Left lobe of liver (tissue), 2 donors: ENCODE measurements around the gene CFAP221. TPM values are rescaled to one million over a fixed set of nuclear protein-coding genes. Genes with fewer than 3 reads are reported as not detected.

ENCODE experiments used
- ATAC-seq: fragments of 200-7000 bp; cut with Tn5 transposase; one replicate; pipeline ENCODE4 v1.9.1; 2020; ENCODE audit warnings: mild to moderate bottlenecking, moderate library complexity
- DNase-seq: peaks from one replicate; pipeline ENCODE4 v3.0.0-alpha.2; 2020; ENCODE audit warnings: low spot score
- total RNA-seq: library from RNA; stranded (reverse); gene quantifications from one replicate; pipeline ENCODE4 v1.2.1, GENCODE V29; 2021
- donor health status: DM: no; HTN: no; CAD: no; lungs with moderate emphysema.
- donor health status: DM: no; HTN: yes; CAD: no.

The CFAP221 gene
- total RNA-seq, 1 donor from 2014 or later: 1.2 TPM

DNA sequence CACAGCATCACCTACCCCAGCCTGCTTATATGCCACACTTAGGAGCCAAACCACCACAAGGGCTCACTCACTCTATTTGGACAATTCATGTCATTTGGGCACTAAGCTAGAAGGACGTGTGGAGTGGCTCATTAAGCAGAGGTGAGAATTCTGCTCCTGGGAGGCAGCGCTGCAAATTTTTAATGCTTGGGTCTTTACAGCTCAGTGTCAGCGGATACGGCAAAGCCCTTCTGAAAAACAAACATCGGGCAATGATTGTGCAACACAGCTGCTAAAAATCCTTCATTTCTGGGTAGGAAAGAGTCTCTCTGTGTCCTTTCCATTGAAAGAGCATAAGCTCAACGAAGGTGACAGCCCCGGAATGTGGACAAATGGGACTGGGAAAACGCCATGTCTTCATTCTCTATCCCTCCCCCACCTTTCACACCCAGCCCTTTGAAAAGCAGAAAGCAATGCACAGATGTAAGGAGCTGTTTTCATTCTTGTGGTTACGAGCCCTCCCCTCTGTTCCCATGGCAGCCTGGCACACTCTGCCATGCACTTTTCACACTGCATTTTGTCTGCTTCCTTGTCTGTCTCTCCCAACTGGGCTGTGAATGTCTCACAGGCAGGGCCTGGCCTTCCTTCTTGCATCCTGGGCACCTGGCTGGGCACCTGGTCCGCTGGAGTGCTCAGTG lies 150.7 kb downstream of the CFAP221 start:
- peak; percentile 50 for ATAC-seq
- DNase-seq: no peak

- DNase-seq: no peak
- no peak for ATAC-seq
Measured at GRCh38 chr2:119696005-119696404, 151.8 kb downstream of the CFAP221 start.

- ATAC-seq (no peak), DNase-seq (no peak)
Measured at GRCh38 chr2:119696494-119697030, 152.3 kb downstream of the CFAP221 start.

GRCh38 chr2:119697290-119698020 lies 153.2 kb downstream of the CFAP221 start:
- no peak for ATAC-seq
- no peak for DNase-seq

DNA sequence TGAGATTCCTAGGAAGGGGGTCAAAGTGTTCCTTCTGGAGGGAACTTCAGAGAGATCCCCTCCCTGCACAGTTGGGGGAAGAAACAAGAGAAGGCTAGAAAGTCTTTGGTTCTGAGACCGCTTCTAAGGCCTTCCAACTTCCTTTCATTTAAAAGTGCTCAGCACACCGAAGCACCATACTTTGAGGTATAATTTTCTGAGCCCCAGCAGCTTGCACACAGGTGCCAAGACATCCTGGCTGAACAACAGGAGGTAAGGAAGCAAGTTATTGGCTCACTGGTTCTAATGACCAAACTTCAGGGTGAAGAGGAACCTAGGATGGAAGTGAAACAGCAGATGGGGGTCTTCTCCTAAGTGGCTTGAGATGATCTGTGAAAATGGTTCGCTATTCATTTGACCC lies 154.0 kb downstream of the CFAP221 start:
- no peak for DNase-seq
- ATAC-seq: no peak

GRCh38 chr2:119699016-119699606 lies 154.9 kb downstream of the CFAP221 start:
- ATAC-seq (no peak), DNase-seq (no peak)

GRCh38 chr2:119700866-119701265 lies 156.6 kb downstream of the CFAP221 start:
- DNase-seq (no peak), ATAC-seq (no peak)

DNA sequence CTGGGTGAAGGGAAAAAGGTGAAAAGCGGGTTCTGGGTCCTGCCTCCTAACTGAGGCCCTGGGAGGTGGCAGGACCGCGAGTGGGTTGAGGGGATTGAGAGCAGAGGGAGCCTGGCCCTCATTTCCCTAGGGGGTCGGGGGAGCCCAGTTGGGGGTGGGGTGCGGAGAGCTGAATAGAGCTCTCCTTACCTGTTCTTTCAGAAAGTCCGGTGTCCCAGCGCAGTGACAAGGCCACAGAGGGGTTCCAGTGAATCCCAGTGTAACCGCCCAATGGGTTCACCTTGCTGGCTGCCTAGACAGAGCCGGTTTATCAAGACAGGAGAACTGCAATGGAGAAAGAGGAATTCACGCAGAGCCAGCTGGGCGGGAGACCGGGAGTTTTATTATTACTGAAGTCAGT lies 157.1 kb downstream of the CFAP221 start:
- DNase-seq (no peak), ATAC-seq (no peak)

DNA sequence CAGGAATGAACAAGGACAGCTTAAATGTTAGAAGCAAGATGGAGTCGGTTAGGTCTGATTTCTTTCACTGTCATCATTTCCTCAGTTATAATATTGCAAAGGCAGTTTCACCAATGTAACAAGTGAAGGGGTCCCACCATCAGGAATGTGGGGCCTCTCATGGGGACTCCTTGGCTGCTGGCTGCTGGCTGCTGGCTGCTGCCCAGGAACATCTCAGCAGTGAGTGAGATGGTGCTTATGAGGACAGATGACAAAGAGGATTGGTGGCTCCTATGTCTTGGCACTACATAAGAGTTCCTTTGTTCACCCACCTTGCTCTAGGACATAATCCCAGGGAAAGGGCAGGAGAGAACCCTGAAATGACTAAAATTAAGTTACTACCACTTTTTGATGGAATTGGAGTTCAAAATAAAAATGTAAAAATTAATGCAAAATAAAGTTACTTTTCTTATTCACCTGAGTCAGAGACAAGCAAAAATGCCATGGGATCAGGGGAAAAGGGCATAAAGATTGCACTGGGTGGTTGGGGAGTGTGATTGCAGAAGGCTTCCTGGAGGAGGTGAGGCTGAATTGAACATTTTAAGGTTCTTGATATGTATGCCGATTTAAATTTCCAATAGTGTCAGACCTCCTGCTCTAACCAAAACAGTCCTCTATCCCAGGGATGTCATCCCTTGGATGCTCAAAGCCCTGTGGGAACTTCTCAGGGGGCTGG lies 158.1 kb downstream of the CFAP221 start:
- ATAC-seq (no peak), DNase-seq (no peak)

DNA sequence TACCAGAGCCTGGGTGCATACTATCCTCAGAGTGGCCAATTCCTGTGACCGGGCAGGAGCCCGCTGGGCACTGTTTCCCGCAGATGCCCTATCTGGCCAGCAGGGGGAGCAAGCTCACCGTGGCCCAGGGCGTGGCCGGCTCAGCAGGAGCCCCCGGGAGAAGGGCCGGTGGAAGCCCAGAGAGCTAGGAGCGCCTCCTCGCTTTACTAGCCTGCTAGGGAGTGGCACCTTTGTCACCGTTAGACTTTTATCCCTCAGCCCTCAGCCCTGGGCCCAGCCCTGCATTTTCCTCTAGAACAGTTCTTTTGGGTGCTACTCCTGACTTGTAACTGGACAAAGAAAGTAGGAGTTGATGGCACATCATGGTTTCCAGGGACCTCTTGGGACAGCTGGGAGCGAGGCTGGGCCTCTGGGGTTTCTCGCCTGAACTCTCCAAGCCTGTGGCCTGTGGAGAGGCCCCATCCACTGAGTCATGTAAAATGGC lies 158.7 kb downstream of the CFAP221 start:
- ATAC-seq (peak; percentile 100), DNase-seq (peak; percentile 74)

DNA sequence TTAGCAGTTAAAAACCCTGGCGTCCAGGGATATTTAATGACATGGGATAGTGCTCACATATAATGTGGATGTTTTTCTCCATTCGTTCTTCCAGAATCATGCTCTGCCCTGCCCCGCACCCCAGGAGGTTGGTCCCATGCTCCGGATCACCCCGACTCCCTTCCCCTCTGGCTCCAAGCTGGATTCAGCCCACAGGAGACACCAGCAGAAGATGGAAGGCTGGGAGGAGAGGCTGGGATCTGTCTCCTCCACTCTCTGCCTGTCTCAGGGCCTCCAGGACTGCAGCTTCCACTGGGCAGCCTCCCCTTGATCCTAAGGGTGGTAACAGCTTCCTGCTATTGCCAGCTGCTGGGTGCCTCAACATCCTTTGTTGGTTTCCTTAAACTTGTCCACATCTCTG lies 159.3 kb downstream of the CFAP221 start:
- ATAC-seq (no peak), DNase-seq (no peak)

DNA sequence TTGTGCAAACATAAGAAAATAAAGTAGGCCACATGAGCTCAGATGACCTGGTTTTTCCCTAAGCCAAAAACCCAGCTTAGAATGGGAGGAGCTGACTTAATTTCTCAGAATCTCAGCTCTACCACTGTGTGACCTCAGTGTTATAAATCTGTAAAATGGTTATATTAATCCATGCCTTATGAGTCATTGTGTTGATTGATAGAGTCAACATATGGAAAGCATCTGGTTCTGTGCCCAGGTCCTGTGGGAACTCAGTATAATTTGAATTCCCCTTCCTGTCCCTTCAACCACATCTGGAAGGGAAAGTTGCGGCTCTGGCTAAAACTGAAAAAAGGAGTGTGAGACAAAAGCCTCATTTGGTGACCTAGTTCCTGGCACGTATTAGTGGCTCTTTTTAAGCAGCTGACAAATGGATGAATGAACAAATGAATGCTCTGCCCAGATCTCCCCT lies 160.4 kb downstream of the CFAP221 start:
- ATAC-seq: no peak
- DNase-seq: no peak

- DNase-seq: no peak
- ATAC-seq: no peak
Measured at GRCh38 chr2:119706221-119706620, 162.0 kb downstream of the CFAP221 start.

Other genes with a start within 250 kb of the CFAP221 start
- 3.0 TPM for gene C2orf76, start 177.6 kb upstream of the CFAP221 start, total RNA-seq
- gene DBI, start 177.5 kb upstream of the CFAP221 start, total RNA-seq: 194 TPM
- gene TMEM37, start 112.6 kb upstream of the CFAP221 start, total RNA-seq: 85.7 TPM
- gene SCTR, start 20.0 kb upstream of the CFAP221 start, total RNA-seq: 0.10 TPM
- 18.4 TPM for gene TMEM177, start 134.8 kb downstream of the CFAP221 start, total RNA-seq
- 22.4 TPM for gene PTPN4, start 215.5 kb downstream of the CFAP221 start, total RNA-seq